ENCODE measurements around the gene RTN4IP1.

Gene RTN4IP1

GRCh38 chr6:106522562-106523250 is 106.6 kb downstream of the RTN4IP1 start:
- no peak for DNase-seq (ENCODE audit: low read depth in 2 of 2)

All from stimulated activated CD8-positive, alpha-beta memory T cell treated with anti-CD3 and anti-CD28 coated beads, Interleukin-7, amount 100 ng/mL, for 4 hours (primary cell).